ENCODE results near the gene C6orf52.

- no peak for TF ChIP-seq CTCF (IDR thresholded peaks at IDR 0.05; ENCODE audit: low read depth, low read length)
- no peak for TF ChIP-seq EZH2phosphoT487 (IDR thresholded peaks at IDR 0.05; ENCODE audit: low read depth)
Observed at GRCh38 chr6:10733863-10734262, 39.4 kb upstream of the C6orf52 start.

Measured in OCI-LY3 (cell line).